Measurements from ENCODE around the gene CFAP43.

CFAP43 gene

GRCh38 chr10:104128214-104128613, 104.0 kb downstream of the CFAP43 start:
- DNase-seq (ENCODE audit: low spot score), result no peak

GRCh38 chr10:104127411-104127810, 104.8 kb downstream of the CFAP43 start:
- no peak for DNase-seq (ENCODE audit: low spot score)

DNA sequence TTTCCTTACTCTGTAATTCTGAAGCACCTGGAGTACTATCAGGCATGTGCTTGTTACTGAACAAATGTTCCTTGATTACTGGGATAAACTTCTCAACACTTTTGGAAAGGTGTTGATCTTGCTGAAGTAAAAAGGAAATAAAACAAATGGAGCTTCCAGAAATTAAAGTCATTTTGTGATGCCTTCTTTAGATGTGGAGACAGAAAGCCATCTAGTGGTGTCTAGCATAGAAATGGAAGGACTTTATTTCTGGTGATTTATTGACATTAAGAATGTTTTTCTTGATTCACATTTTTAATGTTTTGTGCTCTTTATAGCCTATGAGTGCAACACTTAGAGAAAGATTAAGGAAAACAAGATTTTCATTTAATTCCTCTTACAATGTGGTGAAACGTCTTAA, 108.8 kb downstream of the CFAP43 start:
- peak; percentile 40 for DNase-seq (ENCODE audit: low spot score)

DNA sequence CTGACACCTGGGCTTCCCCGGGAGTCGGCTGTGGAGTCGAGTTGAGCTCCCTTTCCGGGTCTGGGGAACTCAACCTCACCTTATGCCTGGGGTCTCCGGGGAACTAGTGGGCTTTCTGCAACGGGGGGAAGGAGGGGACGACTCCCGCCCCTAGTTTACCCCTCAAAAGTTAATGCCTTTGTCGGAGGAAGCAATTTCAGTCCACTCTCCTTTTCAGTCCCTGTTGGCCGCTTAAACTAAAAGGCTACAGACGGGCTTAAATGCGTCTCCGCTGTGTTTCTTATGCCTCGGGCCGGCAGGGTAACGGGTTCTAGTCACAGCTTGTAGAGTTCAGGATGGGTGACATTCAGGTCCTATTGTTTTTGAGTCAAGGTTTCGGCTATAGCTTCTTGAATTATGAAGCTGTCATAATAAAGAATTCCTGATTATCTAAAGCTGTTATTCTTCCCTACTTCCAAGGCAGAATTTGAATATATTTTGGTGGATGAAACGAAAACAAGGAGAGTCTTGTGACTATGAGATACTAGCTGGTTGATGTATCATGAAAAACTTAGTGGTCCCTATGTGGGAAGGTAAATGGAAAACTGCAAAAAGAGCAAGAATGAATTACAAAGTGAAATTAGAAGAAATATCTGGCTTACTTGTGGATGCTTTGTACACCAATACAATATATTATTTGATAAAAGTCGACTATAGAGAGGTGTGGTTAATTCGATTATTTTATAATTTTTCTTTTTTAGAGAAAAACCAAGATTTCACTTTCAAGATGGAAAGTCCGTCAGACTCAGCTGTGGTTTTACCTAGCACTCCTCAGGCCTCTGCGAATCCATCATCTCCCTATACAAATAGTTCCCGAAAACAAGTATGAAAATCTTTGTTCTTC, 109.7 kb downstream of the CFAP43 start:
- no peak for DNase-seq (ENCODE audit: low spot score)

DNA sequence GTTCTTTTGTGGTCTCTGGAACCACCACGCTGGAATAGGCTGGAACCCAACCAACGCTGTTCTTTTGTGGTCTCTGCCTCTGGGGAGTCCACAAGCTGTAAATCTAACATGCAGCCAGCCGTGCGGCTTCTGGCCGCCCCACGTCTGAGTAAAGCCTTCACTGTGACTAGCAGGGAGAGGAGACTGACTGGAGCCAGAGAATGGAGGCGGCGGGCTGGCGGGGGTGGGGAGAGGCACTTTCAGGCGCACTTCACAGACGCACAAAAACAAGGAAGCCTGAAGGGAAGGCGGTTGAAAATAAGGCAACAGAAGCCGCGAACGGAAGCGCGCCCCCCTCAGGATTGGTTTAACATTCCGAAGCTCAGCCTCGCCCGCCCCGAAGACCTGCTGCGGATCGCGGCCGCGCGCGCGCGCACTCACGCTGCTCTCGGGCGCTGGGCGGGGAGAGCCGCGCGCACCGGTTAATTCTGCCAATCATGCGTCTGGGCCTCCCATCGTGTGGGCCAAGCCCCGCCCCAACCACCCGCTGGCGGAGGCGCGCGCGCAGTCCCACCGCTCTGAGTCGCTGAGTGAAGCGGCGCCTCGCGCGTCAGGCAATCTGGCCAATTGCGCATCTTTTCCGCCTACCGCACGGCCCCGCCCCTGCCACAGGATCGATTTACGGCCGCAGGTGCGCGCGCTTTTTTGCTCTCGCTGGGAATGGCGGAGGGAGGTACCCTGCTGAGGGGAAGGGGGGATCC, 110.5 kb downstream of the CFAP43 start, which contains the start of gene SFR1:
TSS of gene SFR1 (plus strand) at position 687 of the 740 bp plus-strand sequence. CDS start at position 700, 13 bp downstream.
- DNase-seq (ENCODE audit: low spot score), result peak; percentile 98

- peak; percentile 83 for DNase-seq (ENCODE audit: low spot score)
Observed at GRCh38 chr10:104120903-104121484, 111.2 kb downstream of the CFAP43 start.

- no peak for DNase-seq (ENCODE audit: low spot score)
Observed at GRCh38 chr10:104120512-104120902, 111.7 kb downstream of the CFAP43 start.

DNA sequence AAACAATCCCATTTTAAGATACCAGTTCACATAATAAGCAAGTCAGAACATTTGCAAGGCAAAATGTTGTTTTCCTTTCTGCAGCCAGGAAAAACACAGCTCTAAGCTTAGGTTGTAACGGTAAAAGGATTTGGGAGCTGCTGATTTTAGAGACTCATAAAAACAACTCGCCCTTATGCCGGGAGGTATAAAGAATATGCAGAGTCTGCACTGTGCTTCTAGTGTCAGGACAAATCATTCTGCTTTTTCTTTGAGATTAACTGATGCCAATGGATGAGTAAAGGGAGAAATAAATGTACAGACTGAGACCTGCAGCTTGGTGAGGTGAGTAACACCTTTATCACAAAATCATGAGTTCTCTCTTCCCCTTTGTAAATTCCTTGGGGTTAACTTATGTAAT, 112.2 kb downstream of the CFAP43 start:
- no peak for DNase-seq (ENCODE audit: low spot score)

- DNase-seq (ENCODE audit: low spot score), result peak; percentile 16
Observed at GRCh38 chr10:104117839-104118323, 114.3 kb downstream of the CFAP43 start.

- no peak for DNase-seq (ENCODE audit: low spot score)
Observed at GRCh38 chr10:104113376-104113956, 118.7 kb downstream of the CFAP43 start.

- DNase-seq (ENCODE audit: low spot score), result peak; percentile 62
Observed at GRCh38 chr10:104109908-104110662, 122.1 kb downstream of the CFAP43 start.

GRCh38 chr10:104104926-104105325, 127.2 kb downstream of the CFAP43 start:
- DNase-seq (ENCODE audit: low spot score), result no peak

- no peak for DNase-seq (ENCODE audit: low spot score)
Observed at GRCh38 chr10:104104418-104104817, 127.7 kb downstream of the CFAP43 start.

GRCh38 chr10:104103956-104104355, 128.2 kb downstream of the CFAP43 start:
- DNase-seq (ENCODE audit: low spot score), result no peak

- DNase-seq (ENCODE audit: low spot score), result no peak
Observed at GRCh38 chr10:104101902-104102301, 130.3 kb downstream of the CFAP43 start.

- DNase-seq (ENCODE audit: low spot score), result no peak
Observed at GRCh38 chr10:104100795-104101194, 131.4 kb downstream of the CFAP43 start.

- DNase-seq (ENCODE audit: low spot score), result no peak
Observed at GRCh38 chr10:104099941-104100340, 132.2 kb downstream of the CFAP43 start.

- no peak for DNase-seq (ENCODE audit: low spot score)
Observed at GRCh38 chr10:104099269-104099668, 132.9 kb downstream of the CFAP43 start.

DNA sequence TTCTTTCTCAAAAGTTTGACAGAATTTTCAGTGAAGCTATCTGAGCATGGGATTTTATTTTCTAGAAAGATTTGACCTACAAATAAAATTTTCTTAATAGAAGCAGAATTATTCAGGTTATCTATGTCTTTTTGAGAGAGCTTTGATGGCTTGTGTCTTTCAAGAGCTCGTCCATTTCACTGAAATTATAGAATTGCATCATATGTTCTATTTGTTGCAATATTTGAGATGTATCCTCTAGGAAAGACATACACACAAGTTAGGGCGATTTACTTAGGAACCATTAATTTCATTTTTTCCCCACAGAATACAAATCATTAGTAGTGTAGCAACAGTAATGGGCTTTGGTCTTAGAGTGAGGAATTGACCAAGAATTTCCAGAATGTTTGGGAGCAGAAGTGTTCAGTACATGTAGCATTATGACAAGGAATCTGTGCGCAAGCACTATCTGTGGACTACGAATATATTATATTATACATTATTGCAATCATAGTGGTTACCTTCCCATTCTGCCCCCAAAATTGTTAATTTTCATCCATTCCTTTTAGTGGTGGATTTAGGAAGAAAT, 133.7 kb downstream of the CFAP43 start:
- no peak for DNase-seq (ENCODE audit: low spot score)

GRCh38 chr10:104096692-104097091, 135.5 kb downstream of the CFAP43 start:
- no peak for DNase-seq (ENCODE audit: low spot score)

- no peak for DNase-seq (ENCODE audit: low spot score)
Observed at GRCh38 chr10:104092749-104093148, 139.4 kb downstream of the CFAP43 start.

Data from GM03348 (cell line).